Spleen (tissue), 11 donors: ENCODE results near the gene TNPO3. TPM values are rescaled to one million over a fixed set of nuclear protein-coding genes. Genes with fewer than 3 reads are reported as not detected.

Experiments used
- DNase-seq: peaks from one replicate; pipeline ENCODE4 v3.0.0-alpha.2; 2020
- H3K27ac ChIP-seq, 8 donors: fragments of 200-600 bp; sonication (generic) in 7 of 8; 1 replicate in 4 of 8; 2 replicates in 4 of 8; pipeline versions ENCODE4 v1.5.0 to v1.8.0; 2016 to 2021; ENCODE audit warnings: inconsistent platforms in 4 of 8, mild to moderate bottlenecking in 4 of 8, moderate library complexity in 1 of 8
- H3K27me3 ChIP-seq, 7 donors: fragments of 200-600 bp; sonication (generic) in 6 of 7; replicated peaks in 1 of 7; 1 replicate in 4 of 7; 2 replicates in 3 of 7; pipeline versions ENCODE4 v1.5.0 to v1.8.0; 2016 to 2021; ENCODE audit warnings: inconsistent platforms in 3 of 7, mild to moderate bottlenecking in 1 of 7
- H3K36me3 ChIP-seq, 6 donors: fragments of 200-600 bp; sonication (generic) in 5 of 6; 1 replicate in 4 of 6; 2 replicates in 2 of 6; pipeline versions ENCODE4 v1.5.0 to v1.8.0; 2016 to 2021; ENCODE audit warnings: inconsistent platforms in 2 of 6
- H3K4me1 ChIP-seq, 6 donors: fragments of 200-600 bp; sonication (generic) in 5 of 6; 1 replicate in 3 of 6; 2 replicates in 3 of 6; pipeline versions ENCODE4 v1.5.0 to v1.8.0; 2016 to 2021; ENCODE audit warnings: inconsistent platforms in 3 of 6
- H3K4me3 ChIP-seq, 8 donors: fragments of 200-600 bp; sonication (generic) in 7 of 8; 1 replicate in 4 of 8; 2 replicates in 4 of 8; pipeline versions ENCODE4 v1.5.0 to v1.8.0; 2016 to 2021; ENCODE audit warnings: inconsistent platforms in 4 of 8, mild to moderate bottlenecking in 4 of 8, moderate library complexity in 2 of 8
- H3K9me3 ChIP-seq, 8 donors: fragments of 200-600 bp; sonication (generic) in 7 of 8; 1 replicate in 4 of 8; 2 replicates in 4 of 8; pipeline versions ENCODE4 v1.5.0 to v1.8.0; 2016 to 2021; ENCODE audit warnings: inconsistent platforms in 4 of 8
- CTCF ChIP-seq, 11 experiments: fragments of 200-600 bp in 7 of 11; fragments of 450-650 bp in 4 of 11; sonication (generic) in 4 of 11; IDR thresholded peaks in 8 of 11; conservative IDR thresholded peaks in 3 of 11; 1 replicate in 7 of 11; 2 replicates in 4 of 11; pipeline versions ENCODE4 v1.4.0 to v1.8.0; 2016 to 2021; ENCODE audit warnings: antibody characterized with exemption in 11 of 11, inconsistent platforms in 4 of 11, mild to moderate bottlenecking in 1 of 11
- POLR2A ChIP-seq, 3 donors: fragments of 450-650 bp; IDR thresholded peaks; one replicate each; pipeline ENCODE4 v1.5.1; 2017; ENCODE audit warnings: antibody characterized with exemption in 3 of 3, mild to moderate bottlenecking in 1 of 3
- POLR2AphosphoS5 ChIP-seq, 3 donors: sonication (generic); formaldehyde crosslinking; IDR thresholded peaks; one replicate each; pipeline ENCODE4 v1.5.1; 2017; ENCODE audit warnings: antibody characterized with exemption in 3 of 3
- WGBS, 5 donors: extraction: QIAGEN DNeasy Blood & Tissue Kit in 3 of 5; methylation state at CpG; one replicate each; pipeline versions ENCODE4 v1.1.5 to v1.1.7; 2013 to 2018; 5-methylcytosine and 5-hydroxymethylcytosine counted together
- intact Hi-C: fragments of 100-400 bp; cut with DNase I; formaldehyde crosslinking; loops from one replicate; pipeline ENCODE4 v1.15.0; 2023; ENCODE audit warnings: low total_unique reads
- polyA plus RNA-seq, 3 donors: library from polyadenylated mRNA; stranded (reverse); fragments of 200-250 nt; gene quantifications; one replicate each; pipeline ENCODE4 v1.2.1, GENCODE V29; 2013
- small RNA-seq, 4 donors: library from RNA; depleted of rRNA; stranded (forward); fragments of <200 nt; gene quantifications; one replicate each; pipeline ENCODE3, GENCODE V24; 2016
- total RNA-seq, 7 donors: library from RNA; depleted of rRNA in 3 of 7; stranded (reverse); fragments of >200 nt in 3 of 7; fragmentation: NEBNext Ultra II Directional in 4 of 7; extraction: Animal tissue kit (Norgen Biotek cat#: 25700) in 4 of 7; gene quantifications; one replicate each; pipeline versions ENCODE4 v1.1.0 to v1.2.1, GENCODE V29; 2016 to 2021
- donor health status: healthy with polysubstance abuse.
- donor health status: DM: no; HTN: no; CAD: no; lungs with moderate emphysema.
- donor health status: DM: no; HTN: no; CAD: no.
- donor health status: Bipolar disorder and iron deficiency.
- donor health status: healthy.
- donor health status: DM: no; HTN: no; CAD: no.
- donor health status: DM: yes; HTN: yes; CAD: no.

TNPO3 gene
- total and polyA plus RNA-seq, 10 donors = 11.2 to 49.0 (median 35.1) TPM

GRCh38 chr7:128906766-128907559 is 147.9 kb downstream of the TNPO3 start:
- 81 to 89% (median 87%) methylated on average over 15 to 19 of the region's 19 CpGs for WGBS, 5 donors
- Histone ChIP-seq H3K4me1 (peaks cover 0 to 29% (median 6%) of the 10 kb centered on the region in 6 donors), H3K36me3 (no peaks in the 10 kb centered on the region), H3K9me3 (no peaks in the 10 kb centered on the region), H3K4me3 (no peak overlapping the region), H3K27ac (no peak overlapping the region), H3K27me3 (peaks cover 0 to 70% (median 21%) of the 10 kb centered on the region in 7 donors)
- DNase-seq = peak; percentile 57
- no peak for TF ChIP-seq CTCF (IDR thresholded peaks at IDR 0.05 in 8 of 11, conservative IDR thresholded peaks at IDR 0.05 in 3 of 11)
- no peak for TF ChIP-seq POLR2AphosphoS5 (IDR thresholded peaks at IDR 0.05)
- TF ChIP-seq POLR2A (IDR thresholded peaks at IDR 0.05) = no peak
- intact Hi-C loops = no loop called here

GRCh38 chr7:128906001-128906765 is 148.7 kb downstream of the TNPO3 start:
- H3K4me3 ChIP-seq = no peak overlapping the region
- peak; percentile 33 for DNase-seq
- H3K4me1 ChIP-seq = peaks cover 0 to 29% (median 6%) of the 10 kb centered on the region in 6 donors
- no peaks in the 10 kb centered on the region for H3K36me3 ChIP-seq
- peaks cover 0 to 62% (median 21%) of the 10 kb centered on the region in 7 donors for H3K27me3 ChIP-seq
- intact Hi-C loops = no loop called here
- H3K27ac ChIP-seq = no peak overlapping the region
- no peaks in the 10 kb centered on the region for H3K9me3 ChIP-seq
- TF ChIP-seq CTCF (IDR thresholded peaks at IDR 0.05 in 8 of 11, conservative IDR thresholded peaks at IDR 0.05 in 3 of 11) (no peak), POLR2A (IDR thresholded peaks at IDR 0.05) (no peak), POLR2AphosphoS5 (IDR thresholded peaks at IDR 0.05) (no peak)
- WGBS, 5 donors = 74 to 90% (median 84%) methylated on average over 4 to 5 of the region's 5 CpGs

GRCh38 chr7:128904381-128905197 is 150.3 kb downstream of the TNPO3 start:
- peak; percentile 69 for DNase-seq
- Histone ChIP-seq H3K4me1 (peaks cover 0 to 13% (median 1%) of the 10 kb centered on the region in 6 donors), H3K27ac (no peak overlapping the region), H3K27me3 (peaks cover 0 to 46% (median 6%) of the 10 kb centered on the region in 7 donors), H3K36me3 (no peaks in the 10 kb centered on the region), H3K4me3 (no peak overlapping the region), H3K9me3 (peaks cover 0 to 9% (median 6%) of the 10 kb centered on the region in 8 donors)
- TF ChIP-seq CTCF (IDR thresholded peaks at IDR 0.05 in 8 of 11, conservative IDR thresholded peaks at IDR 0.05 in 3 of 11) (peak; percentile 53 to 79 (median 65)), POLR2A (IDR thresholded peaks at IDR 0.05) (no peak)
- 29 to 39% (median 34%) methylated on average over 7 to 8 of the region's 8 CpGs for WGBS, 5 donors
- intact Hi-C loops = loop anchor here (5.0 kb wide), 1 partner anchor 188 kb away; no protein-coding TSS in a partner anchor

Small RNAs within 50 kb of the gene (small RNA-seq; reads per million reads assigned to genes)
- gene RN7SL306P = 0 reads per million in 4 donors

Other genes starting within 250 kb of the TNPO3 start
- 1 to 10 TPM in 2 of 7 donors, under 1 TPM in 5; 0.21 to 1.8 (median 0.42) TPM for gene FLNC, start 224.7 kb downstream of the TNPO3 start, total RNA-seq
- 1 to 10 TPM in 1 of 3 donors, under 1 TPM in 2; 0.42 to 1.7 (median 0.93) TPM for gene FLNC, start 224.7 kb downstream of the TNPO3 start, polyA plus RNA-seq
- 10 to 100 TPM; 78.3 to 95.5 (median 84.5) TPM for gene ATP6V1F, start 192.3 kb downstream of the TNPO3 start, total RNA-seq
- gene ATP6V1F, start 192.3 kb downstream of the TNPO3 start, polyA plus RNA-seq = 100 to 1,000 TPM; 205 to 285 (median 262) TPM
- gene KCP, start 144.4 kb downstream of the TNPO3 start, total RNA-seq = under 1 TPM; 0.14 to 0.89 (median 0.72) TPM
- gene KCP, start 144.4 kb downstream of the TNPO3 start, polyA plus RNA-seq = 1 to 10 TPM in 1 of 3 donors, under 1 TPM in 2; 0.06 to 2.1 (median 0.35) TPM
- 10 to 100 TPM; 34.7 to 56.3 (median 48.2) TPM for gene IRF5, start 117.2 kb downstream of the TNPO3 start, total RNA-seq
- 10 to 100 TPM; 26.2 to 41.8 (median 41.5) TPM for gene IRF5, start 117.2 kb downstream of the TNPO3 start, polyA plus RNA-seq
- gene TSPAN33, start 89.6 kb upstream of the TNPO3 start, total RNA-seq = 10 to 100 TPM; 37.0 to 48.8 (median 40.7) TPM
- 10 to 100 TPM; 46.7 to 57.9 (median 55.4) TPM for gene TSPAN33, start 89.6 kb upstream of the TNPO3 start, polyA plus RNA-seq
- gene SMO, start 133.5 kb upstream of the TNPO3 start, total RNA-seq = 1 to 10 TPM; 2.6 to 4.7 (median 3.0) TPM
- 1 to 10 TPM; 1.4 to 2.1 (median 1.6) TPM for gene SMO, start 133.5 kb upstream of the TNPO3 start, polyA plus RNA-seq
- gene AHCYL2, start 169.9 kb upstream of the TNPO3 start, total RNA-seq = 10 to 100 TPM; 14.1 to 20.1 (median 18.3) TPM
- 1 to 10 TPM; 3.1 to 3.3 (median 3.3) TPM for gene AHCYL2, start 169.9 kb upstream of the TNPO3 start, polyA plus RNA-seq